NB4 (cell line): ENCODE results near the gene DENND1A.

ENCODE experiments used
- POLR2A ChIP-seq: IDR thresholded peaks from 2 replicates; pipeline ENCODE4 v1.6.1; 2011; ENCODE audit warnings: mild to moderate bottlenecking; ENCODE audit not compliant: insufficient read length; ENCODE audit errors: extremely low read depth
- TF ChIP-seq, protein P1 (sequence below): IDR thresholded peaks from one replicate; pipeline ENCODE4 v1.5.1; 2012; ENCODE audit warnings: low read depth, low read length

DNA sequence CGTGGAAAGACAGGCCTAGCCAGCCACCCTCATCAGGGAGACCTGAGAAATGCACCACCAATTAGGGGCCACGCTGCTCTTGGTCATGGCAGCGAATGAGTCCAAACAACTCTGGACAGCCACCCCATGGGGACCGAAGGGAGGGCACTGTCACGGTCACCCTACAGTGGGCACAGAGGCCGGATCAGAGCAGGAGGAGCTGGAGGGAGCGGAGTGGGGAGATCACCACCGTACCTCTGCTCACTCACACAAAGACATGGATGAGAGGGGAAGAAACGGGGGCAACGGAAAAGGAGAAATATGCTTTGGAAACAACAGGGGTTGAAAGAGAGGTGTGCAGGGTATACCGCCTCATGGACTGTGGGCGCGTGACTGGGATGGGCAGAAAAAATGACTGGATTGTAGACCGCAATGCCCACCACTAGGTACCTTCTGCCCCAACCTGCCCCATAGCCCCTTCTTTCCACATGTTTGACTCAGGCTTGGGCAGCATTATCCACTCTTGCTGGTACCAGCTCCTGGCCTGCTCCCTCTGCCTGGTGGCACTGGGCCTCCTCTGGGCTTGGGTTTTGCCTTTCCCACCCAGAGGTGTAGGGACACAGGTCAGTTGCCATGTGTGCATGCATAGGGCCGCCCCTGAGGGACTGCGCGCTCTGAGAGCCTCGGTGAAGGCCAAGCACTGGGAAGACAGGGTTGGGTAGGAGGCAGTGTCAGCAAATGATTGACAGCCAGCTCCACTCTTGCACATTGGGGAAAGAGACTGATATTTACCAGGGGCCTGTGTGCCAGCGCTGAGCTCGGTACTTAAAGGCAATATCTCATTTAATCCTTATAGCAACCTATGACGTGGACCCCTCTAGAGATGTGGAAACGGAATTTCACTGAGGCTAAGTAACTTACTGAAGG lies 497.3 kb downstream of the DENND1A start:
- TF ChIP-seq, protein P1, sequence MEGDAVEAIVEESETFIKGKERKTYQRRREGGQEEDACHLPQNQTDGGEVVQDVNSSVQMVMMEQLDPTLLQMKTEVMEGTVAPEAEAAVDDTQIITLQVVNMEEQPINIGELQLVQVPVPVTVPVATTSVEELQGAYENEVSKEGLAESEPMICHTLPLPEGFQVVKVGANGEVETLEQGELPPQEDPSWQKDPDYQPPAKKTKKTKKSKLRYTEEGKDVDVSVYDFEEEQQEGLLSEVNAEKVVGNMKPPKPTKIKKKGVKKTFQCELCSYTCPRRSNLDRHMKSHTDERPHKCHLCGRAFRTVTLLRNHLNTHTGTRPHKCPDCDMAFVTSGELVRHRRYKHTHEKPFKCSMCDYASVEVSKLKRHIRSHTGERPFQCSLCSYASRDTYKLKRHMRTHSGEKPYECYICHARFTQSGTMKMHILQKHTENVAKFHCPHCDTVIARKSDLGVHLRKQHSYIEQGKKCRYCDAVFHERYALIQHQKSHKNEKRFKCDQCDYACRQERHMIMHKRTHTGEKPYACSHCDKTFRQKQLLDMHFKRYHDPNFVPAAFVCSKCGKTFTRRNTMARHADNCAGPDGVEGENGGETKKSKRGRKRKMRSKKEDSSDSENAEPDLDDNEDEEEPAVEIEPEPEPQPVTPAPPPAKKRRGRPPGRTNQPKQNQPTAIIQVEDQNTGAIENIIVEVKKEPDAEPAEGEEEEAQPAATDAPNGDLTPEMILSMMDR: no peak
- no peak for TF ChIP-seq POLR2A
